Iris pigment epithelial cell (primary cell): ENCODE results near the gene ASXL3.

Source experiments
- DNase-seq: peaks from one replicate; pipeline ENCODE4 v3.0.0-alpha.2; 2011; ENCODE audit warnings: low read depth

ASXL3 gene

GRCh38 chr18:33577685-33578517 lies at the start of gene ASXL3:
Gene ASXL3 (plus strand): TSS chr18:33578219. CDS start chr18:33578632, 413 bp downstream.
- DNase-seq: no peak

GRCh38 chr18:33532978-33533377 lies 45.0 kb upstream of the ASXL3 start:
- DNase-seq: no peak

GRCh38 chr18:33536904-33537303 lies 41.1 kb upstream of the ASXL3 start:
- no peak for DNase-seq

DNA sequence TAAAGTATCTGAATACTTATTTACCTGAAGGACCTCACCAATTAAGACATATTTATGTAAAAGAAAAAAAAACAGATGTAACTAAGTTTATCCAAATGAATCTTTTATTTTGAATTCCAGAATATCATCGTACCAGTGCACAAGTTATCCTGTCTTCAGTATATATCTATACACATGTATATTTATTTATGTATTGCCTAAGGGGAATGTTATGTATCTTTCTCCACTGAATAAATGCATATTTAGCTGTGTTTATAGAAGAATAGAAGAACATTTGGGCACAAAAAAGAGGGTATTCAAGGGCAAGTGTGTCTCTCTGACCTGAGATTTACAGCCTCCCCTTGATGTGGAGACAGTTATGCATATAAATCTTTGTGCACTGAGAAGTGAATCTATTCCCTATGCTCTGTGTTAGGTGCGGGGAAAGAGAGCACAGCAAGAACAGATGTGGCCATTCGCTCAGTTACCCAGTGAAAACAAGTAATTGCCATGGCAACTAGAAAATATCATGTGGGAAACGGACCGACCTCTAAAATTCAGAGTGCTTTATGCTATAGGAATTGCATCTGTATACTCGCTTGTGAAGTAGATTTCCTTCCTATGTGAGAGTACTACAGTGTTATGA lies 39.5 kb upstream of the ASXL3 start:
- DNase-seq: no peak

DNA sequence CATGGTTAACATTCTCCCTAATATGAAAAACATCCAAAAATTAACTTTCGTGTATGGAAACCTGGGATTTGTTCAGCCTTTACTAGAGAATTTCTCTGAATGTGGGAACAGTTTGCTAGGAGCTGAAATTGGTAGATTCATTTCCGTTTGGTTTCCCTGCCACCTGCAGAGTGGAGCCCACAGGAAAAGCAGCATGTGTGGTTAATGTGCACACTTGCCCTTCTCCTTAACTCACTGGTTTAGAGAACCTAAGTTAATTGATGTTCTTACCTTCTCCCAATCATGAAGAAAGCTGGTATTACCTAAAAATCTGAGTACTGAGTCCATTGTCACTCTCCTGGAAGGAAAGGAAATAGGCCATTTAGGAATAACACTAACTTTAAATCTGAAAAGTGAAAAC lies 37.6 kb upstream of the ASXL3 start:
- no peak for DNase-seq

DNA sequence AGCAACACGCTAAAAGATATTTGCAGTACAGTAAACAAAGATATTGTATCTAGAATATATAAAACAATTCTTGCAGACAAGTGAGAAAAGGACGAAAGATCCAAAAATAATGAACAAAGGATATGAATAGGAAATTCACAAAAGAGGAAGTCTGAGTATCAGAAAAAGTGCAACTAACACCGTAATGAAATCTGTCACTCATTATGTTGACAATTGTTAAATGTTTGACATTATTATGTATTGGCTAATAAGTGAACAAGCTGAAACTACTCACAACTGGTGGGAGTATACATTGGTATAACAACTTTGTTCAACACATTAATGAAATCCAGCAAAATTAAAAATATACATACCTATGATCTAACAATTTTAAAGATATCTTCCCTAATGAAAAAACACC lies 36.7 kb upstream of the ASXL3 start:
- DNase-seq: no peak

GRCh38 chr18:33556846-33557245 lies 21.2 kb upstream of the ASXL3 start:
- DNase-seq: no peak

DNA sequence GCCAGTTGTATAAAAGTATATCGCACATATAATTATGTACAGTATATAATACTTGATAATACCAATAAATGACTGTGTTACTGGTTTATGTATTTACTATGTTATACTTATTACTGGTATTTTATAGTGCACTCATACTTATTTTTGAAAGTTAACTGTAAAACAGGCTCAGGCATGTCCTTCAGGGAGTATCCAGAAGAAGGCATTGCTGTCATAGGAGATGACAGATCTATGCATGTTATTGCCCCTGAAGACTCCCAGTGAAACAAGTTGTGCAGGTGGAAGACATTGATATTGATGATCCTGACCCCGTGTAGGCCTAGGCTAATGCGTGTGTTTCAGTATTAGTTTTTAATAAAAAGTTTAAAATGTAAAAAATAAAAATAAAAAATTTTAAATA lies 20.3 kb upstream of the ASXL3 start:
- DNase-seq: no peak

GRCh38 chr18:33558529-33558928 lies 19.5 kb upstream of the ASXL3 start:
- no peak for DNase-seq

- DNase-seq: peak; percentile 68
These were observed 17.2 kb upstream of the ASXL3 start for GRCh38 chr18:33560686-33561370.

- no peak for DNase-seq
These were observed 15.3 kb upstream of the ASXL3 start for GRCh38 chr18:33562741-33563140.

DNA sequence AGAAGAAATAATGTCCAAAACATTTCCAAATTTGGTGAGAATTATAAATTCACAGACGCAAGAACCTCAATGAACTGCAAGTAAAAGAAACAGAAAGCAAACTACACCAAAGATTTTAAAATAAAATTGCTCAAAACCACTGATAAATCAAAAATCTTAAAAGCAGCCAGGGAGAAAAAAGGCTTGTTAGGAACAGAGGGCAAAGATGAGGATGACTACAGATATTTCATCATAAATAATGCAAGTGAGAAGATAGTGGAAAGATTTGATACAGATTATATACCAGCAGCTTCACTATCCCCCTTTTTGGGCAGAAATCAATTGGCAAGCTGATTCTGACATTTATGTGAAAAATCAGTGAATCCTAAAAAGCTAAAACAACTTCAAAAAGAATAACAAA lies 10.3 kb upstream of the ASXL3 start:
- DNase-seq: no peak

DNA sequence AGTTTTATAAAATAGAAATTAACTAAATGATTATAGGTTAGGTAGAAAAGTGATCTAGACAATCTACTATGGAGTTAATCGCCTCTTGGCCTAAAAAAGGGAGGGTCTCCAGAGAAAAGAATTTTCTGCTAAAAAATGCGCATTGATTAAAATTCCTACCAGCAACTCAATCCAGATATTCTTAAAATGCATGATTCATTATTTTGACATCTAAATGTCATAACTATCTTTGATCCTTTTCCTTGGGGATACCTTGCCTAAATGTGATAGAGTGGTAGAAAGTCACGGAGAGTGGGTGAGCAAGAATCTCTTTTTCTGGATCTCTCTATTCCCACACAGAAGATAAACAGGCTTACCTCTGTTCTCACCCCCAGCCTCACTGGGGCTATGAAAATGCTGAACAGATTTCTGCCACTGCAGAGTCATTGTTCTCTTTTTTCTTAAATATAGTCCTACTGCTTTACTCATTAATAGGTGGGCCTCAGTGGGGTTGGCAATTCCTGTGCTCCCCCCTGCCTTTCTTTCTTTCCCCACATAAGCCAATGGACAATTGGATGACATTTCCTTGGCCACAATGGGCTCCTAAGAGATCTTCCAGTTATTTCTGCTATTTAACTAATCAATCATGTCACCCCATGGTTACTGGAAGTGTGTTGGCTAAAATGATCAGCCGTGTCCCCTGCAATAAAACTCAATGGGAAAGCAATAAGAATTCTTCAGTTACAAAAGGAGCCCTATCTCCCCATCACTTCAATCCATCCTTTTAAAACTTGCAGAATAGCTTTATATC lies 5.8 kb upstream of the ASXL3 start:
- DNase-seq: no peak

DNA sequence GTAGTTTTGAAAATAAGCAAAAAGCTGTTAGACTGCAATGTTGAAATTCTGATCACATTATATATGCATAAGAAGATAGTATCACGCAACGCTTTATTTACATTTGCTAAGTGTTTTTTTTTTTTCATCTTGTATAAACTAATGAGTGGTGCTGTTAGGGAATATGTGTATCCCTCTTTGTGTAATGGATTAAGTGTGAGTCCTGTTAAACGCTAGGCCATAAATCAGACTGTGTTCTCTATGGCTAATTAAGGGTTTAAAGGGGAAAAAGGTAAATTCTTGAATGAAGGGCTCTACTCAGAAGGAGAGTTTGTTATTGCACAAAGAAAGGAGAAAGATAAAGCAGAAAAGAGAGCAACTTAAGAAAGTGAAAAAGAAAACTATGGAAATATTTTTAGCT lies 4.8 kb upstream of the ASXL3 start:
- no peak for DNase-seq

GRCh38 chr18:33575451-33575850 lies 2.6 kb upstream of the ASXL3 start:
- DNase-seq: no peak

GRCh38 chr18:33576999-33577646 lies 896 bp upstream of the ASXL3 start:
- no peak for DNase-seq

GRCh38 chr18:33578518-33579348 lies 714 bp downstream of the ASXL3 start:
- DNase-seq: no peak

GRCh38 chr18:33579349-33580215 lies 1.6 kb downstream of the ASXL3 start:
- no peak for DNase-seq

DNA sequence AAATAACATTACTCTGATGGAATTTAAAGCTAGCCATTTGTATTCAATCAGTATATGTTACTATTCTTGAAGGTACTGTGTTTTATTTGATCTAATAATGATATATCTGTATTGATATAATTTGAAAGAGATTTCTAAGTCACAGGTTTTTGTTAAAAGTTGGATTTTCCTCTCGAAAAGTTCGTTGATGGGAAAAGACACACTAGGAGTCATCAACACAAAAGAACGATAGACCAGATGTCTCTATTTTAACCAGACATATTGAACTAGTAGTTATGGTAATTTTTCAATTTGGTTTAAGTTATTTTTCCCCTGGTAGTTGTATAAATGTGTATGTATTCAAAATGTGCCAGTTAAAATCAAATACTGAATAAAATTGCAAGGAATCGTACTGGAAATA lies 2.5 kb downstream of the ASXL3 start:
- DNase-seq: no peak

DNA sequence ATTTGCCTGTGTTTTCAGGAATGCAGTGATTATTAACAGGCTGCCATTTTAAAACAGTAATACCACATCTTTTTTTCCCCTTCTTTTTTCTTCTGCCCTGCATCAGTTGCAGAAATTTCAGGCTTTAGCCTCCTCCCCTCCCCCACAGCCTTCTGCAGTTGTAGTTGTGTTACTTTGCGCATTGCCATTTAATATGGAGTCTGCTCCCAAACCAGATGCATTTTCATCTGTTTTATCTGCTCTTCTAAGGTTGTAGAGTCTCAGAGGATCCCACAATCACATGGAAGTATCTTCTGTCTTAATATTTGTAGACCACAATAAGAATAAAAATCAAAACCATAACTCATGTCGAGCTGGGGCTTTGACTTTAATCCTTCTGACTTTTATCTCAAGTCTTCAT lies 3.8 kb downstream of the ASXL3 start:
- no peak for DNase-seq
